ENCODE measurements around the gene ZFAND4. TPM values are rescaled to one million over a fixed set of nuclear protein-coding genes. Genes with fewer than 3 reads are reported as not detected.

The ZFAND4 gene
- total and polyA plus RNA-seq, 2 experiments from 2014 or later: 7.4 to 30.3 TPM

DNA sequence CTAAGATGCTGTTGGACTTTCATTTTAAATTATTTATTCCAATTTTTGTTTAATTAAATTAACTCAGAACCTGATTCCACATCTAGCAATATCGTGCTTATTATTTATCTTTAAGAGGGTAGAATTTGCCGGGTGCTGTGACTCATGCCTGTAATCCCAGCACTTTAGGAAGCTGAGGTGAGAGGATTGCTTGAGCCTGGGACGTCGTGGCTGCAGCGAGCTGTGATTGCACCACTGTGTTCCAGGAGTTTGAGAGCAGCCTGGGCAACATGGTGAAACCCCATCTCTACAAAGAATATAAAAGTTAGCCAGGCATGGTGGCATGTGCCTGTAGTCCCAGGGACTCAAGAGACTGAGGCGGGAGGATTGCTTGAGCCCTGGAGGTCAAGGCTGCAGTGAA is 47.8 kb downstream of the ZFAND4 start (continued):
- TF ChIP-seq, protein P1, sequence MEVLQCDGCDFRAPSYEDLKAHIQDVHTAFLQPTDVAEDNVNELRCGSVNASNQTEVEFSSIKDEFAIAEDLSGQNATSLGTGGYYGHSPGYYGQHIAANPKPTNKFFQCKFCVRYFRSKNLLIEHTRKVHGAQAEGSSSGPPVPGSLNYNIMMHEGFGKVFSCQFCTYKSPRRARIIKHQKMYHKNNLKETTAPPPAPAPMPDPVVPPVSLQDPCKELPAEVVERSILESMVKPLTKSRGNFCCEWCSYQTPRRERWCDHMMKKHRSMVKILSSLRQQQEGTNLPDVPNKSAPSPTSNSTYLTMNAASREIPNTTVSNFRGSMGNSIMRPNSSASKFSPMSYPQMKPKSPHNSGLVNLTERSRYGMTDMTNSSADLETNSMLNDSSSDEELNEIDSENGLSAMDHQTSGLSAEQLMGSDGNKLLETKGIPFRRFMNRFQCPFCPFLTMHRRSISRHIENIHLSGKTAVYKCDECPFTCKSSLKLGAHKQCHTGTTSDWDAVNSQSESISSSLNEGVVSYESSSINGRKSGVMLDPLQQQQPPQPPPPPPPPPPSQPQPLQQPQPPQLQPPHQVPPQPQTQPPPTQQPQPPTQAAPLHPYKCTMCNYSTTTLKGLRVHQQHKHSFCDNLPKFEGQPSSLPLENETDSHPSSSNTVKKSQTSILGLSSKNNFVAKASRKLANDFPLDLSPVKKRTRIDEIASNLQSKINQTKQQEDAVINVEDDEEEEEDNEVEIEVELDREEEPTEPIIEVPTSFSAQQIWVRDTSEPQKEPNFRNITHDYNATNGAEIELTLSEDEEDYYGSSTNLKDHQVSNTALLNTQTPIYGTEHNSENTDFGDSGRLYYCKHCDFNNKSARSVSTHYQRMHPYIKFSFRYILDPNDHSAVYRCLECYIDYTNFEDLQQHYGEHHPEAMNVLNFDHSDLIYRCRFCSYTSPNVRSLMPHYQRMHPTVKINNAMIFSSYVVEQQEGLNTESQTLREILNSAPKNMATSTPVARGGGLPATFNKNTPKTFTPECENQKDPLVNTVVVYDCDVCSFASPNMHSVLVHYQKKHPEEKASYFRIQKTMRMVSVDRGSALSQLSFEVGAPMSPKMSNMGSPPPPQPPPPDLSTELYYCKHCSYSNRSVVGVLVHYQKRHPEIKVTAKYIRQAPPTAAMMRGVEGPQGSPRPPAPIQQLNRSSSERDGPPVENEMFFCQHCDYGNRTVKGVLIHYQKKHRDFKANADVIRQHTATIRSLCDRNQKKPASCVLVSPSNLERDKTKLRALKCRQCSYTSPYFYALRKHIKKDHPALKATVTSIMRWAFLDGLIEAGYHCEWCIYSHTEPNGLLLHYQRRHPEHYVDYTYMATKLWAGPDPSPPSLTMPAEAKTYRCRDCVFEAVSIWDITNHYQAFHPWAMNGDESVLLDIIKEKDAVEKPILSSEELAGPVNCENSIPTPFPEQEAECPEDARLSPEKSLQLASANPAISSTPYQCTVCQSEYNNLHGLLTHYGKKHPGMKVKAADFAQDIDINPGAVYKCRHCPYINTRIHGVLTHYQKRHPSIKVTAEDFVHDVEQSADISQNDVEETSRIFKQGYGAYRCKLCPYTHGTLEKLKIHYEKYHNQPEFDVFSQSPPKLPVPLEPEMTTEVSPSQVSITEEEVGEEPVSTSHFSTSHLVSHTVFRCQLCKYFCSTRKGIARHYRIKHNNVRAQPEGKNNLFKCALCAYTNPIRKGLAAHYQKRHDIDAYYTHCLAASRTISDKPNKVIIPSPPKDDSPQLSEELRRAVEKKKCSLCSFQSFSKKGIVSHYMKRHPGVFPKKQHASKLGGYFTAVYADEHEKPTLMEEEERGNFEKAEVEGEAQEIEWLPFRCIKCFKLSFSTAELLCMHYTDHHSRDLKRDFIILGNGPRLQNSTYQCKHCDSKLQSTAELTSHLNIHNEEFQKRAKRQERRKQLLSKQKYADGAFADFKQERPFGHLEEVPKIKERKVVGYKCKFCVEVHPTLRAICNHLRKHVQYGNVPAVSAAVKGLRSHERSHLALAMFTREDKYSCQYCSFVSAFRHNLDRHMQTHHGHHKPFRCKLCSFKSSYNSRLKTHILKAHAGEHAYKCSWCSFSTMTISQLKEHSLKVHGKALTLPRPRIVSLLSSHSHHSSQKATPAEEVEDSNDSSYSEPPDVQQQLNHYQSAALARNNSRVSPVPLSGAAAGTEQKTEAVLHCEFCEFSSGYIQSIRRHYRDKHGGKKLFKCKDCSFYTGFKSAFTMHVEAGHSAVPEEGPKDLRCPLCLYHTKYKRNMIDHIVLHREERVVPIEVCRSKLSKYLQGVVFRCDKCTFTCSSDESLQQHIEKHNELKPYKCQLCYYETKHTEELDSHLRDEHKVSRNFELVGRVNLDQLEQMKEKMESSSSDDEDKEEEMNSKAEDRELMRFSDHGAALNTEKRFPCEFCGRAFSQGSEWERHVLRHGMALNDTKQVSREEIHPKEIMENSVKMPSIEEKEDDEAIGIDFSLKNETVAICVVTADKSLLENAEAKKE (CRISPR knock-in tag; IDR thresholded peaks at IDR 0.05): no peak
- no peak for TF ChIP-seq ZNF114 (CRISPR knock-in tag; IDR thresholded peaks at IDR 0.05)

DNA sequence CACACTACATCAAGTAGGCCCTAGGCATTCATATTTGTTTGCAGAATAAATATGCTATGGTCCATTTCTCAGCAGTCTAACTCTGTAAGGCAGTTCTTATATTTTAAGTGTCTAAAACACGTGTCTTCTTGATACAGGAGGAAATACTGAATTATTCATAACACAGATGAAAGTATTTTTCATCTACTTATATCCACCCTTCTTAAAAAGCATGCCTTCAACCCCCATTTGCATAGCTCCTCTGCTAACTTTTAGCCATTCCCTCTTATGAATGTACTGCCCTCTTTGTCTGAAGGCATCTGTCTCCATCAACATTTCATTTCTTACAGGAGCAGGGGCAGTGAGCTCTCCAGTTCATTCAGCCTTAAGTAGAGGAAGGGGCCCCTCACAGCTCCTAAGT is 57.7 kb downstream of the ZFAND4 start:
- Histone ChIP-seq H3K4me3 (no peak overlapping the region), H3K36me3 (ENCODE audit: insufficient read depth) (no peaks in the 10 kb centered on the region), H4K20me1 (replicated peaks; ENCODE audit: insufficient read depth) (no peaks in the 10 kb centered on the region), H3K4me2 (no peak overlapping the region), H3K27me3 (ENCODE audit: insufficient read depth) (no peaks in the 10 kb centered on the region), H3K79me2 (replicated peaks; ENCODE audit: insufficient read depth) (no peaks in the 10 kb centered on the region), H3K4me1 (ENCODE audit: insufficient read depth) (no peaks in the 10 kb centered on the region), H3F3A (replicated peaks; ENCODE audit: low read depth) (no peaks in the 10 kb centered on the region), H2AFZ (no peak overlapping the region), H3K27ac (ENCODE audit: low read depth) (no peak overlapping the region), H3K9me2 (ENCODE audit: insufficient read depth) (no peaks in the 10 kb centered on the region)
- H3K4me3 Mint-ChIP-seq: no peak overlapping the region
- H3K4me1 Mint-ChIP-seq: no peaks in the 10 kb centered on the region
- ATAC-seq (no peak), DNase-seq (ENCODE audit: low spot score) (no peak)
- TF ChIP-seq CREB1 (CRISPR knock-in tag; IDR thresholded peaks at IDR 0.05; ENCODE audit: low read depth): no peak
- TF ChIP-seq ZNF114 (CRISPR knock-in tag; IDR thresholded peaks at IDR 0.05): no peak
- TF ChIP-seq, protein P2, sequence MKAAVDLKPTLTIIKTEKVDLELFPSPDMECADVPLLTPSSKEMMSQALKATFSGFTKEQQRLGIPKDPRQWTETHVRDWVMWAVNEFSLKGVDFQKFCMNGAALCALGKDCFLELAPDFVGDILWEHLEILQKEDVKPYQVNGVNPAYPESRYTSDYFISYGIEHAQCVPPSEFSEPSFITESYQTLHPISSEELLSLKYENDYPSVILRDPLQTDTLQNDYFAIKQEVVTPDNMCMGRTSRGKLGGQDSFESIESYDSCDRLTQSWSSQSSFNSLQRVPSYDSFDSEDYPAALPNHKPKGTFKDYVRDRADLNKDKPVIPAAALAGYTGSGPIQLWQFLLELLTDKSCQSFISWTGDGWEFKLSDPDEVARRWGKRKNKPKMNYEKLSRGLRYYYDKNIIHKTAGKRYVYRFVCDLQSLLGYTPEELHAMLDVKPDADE (IDR thresholded peaks at IDR 0.05): no peak
- TF ChIP-seq CTCF (conservative IDR thresholded peaks at IDR 0.05; ENCODE audit: low read depth in 2 of 2): no peak
- no peak for TF ChIP-seq REST (IDR thresholded peaks at IDR 0.05; ENCODE audit: unreplicated experiment)
- no peaks in the 10 kb centered on the region for H3K9me3 Mint-ChIP-seq
- peaks cover 10% of the 10 kb centered on the region for H3K36me3 Mint-ChIP-seq (ENCODE audit: low read depth)
- H3K27ac Mint-ChIP-seq: no peak overlapping the region
- no peaks in the 10 kb centered on the region for H3K27me3 Mint-ChIP-seq (ENCODE audit: insufficient read depth, low read depth, poor library complexity)
